Anterior cingulate cortex (tissue), 58 donors: ENCODE measurements around the gene HSPB9.

Source experiments
- DNase-seq, 58 donors: peaks; one replicate each; lab custom pipeline; 2025; lab: John Stamatoyannopoulos, UW

HSPB9 gene

GRCh38 chr17:42098730-42099399 lies 23.7 kb upstream of the HSPB9 start:
- DNase-seq = no peak

DNA sequence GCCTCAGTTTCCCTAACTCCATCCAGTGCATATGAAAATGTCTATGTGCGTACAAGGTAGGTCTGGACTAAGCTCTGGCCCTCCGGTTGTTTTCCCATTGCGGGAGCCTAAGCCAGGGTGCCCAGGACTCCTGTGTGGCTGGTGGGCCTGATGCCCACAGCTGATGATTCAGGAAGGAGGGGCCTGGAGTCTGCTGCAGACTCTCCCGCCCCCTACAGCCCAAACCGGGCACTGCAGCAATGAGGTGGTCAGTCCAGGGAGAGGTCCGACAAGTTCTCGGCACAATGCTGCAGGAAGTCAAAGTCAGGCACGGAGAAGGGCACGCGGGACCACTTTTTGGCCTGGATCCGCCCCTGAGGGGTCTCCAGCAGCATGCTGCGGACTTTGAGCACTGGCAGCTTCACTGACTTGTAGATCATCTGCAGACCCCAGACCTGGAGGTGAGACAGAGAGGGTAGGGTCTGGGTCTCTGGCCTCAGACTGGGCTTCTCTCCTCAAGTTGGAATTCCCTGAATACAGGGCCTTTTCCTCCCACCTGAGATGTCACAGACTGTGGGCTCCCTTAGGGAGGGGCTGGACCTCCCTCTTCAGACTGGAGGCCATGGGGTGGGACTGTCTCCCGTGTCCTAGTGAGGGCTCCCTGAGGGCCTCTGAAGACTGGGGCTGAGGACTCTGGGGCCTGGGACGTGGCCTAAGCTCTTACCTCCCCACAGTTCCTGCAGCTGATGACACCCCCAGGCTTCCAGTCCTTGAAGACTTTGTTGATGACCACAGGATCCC lies 20.9 kb upstream of the HSPB9 start:
- DNase-seq = peak in 53 of 58 donors; percentile 2 to 84 (median 46)

DNA sequence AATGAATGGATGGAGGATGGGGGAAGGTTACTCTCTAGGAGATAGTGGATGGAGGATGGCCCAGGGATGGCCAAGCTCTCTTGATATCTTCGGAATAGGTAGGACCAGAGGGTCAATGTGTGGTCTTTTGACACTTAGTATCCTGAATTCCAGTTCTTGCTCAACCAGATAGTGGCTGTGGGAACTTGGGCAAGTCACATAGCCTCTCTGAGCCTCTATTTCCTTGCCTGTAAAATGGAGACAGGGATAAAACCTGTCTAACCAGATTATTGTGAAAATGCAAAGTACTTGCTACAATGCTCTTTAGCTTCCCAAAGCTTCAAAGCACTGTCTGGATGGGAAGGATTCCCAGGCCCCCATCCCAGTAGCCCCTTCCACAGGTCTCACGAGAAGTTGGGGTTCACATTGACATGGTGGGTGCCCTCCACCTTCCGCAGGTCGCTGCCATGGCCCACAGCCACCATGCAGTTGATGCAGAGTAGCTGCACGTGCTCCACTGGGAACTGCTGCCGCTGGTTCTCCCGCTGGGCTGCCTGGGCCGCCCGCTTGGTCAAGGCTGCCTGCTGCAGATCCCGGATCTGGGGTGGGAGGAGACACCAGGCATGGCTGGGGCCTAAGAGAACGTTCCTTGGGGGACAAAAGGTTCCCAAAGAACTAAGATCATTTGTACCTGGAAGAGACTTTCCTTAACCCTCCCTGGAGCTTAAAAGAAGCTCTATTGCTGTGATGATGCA lies 19.2 kb upstream of the HSPB9 start:
- DNase-seq = no peak

- DNase-seq = no peak
These were observed 18.3 kb upstream of the HSPB9 start for GRCh38 chr17:42104264-42104663.

DNA sequence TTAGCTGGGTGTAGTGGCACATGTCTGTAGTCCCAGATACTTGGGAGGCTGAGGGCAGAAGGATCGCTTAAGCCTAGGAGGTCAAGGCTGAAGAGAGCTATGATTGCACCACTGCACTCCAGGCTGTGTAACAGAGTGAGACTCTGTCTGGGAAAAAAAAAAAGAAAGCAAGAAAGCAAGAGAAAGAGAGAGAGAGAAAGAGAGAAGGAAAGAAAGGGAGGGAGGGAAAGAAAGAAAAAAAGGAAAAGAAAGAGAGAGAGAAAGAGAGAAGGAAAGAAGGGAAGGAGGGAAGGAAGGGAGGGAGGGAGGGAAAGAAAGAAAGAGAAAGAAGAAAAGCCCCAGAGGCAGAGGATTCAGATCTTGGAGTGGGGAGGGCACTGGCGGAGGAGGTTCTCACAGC lies 16.6 kb upstream of the HSPB9 start:
- DNase-seq = no peak

GRCh38 chr17:42107124-42107523 lies 15.5 kb upstream of the HSPB9 start:
- no peak for DNase-seq

- peak in 47 of 58 donors; percentile 12 to 86 (median 53) for DNase-seq
These were observed 14.7 kb upstream of the HSPB9 start for GRCh38 chr17:42107597-42108576.

DNA sequence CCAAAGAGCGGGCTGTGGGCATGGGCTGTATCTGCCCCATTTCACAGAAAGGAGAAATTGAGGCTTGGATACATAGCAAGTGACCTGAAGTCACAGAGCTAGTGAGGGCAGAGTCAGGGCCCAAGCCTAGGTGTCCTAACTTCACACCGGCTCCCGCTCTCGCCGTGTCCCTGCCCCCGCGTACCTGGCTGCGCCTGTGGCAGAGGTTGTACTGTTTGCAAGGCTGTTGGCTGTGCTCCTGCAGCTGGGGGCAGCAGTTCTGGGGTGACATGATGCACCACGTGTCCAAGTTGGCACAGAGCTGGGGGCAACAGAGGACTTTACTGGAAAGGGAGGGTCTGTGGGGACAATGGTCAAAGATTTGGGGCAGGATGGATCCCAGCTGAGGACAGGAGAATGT lies 13.5 kb upstream of the HSPB9 start:
- DNase-seq = no peak

DNA sequence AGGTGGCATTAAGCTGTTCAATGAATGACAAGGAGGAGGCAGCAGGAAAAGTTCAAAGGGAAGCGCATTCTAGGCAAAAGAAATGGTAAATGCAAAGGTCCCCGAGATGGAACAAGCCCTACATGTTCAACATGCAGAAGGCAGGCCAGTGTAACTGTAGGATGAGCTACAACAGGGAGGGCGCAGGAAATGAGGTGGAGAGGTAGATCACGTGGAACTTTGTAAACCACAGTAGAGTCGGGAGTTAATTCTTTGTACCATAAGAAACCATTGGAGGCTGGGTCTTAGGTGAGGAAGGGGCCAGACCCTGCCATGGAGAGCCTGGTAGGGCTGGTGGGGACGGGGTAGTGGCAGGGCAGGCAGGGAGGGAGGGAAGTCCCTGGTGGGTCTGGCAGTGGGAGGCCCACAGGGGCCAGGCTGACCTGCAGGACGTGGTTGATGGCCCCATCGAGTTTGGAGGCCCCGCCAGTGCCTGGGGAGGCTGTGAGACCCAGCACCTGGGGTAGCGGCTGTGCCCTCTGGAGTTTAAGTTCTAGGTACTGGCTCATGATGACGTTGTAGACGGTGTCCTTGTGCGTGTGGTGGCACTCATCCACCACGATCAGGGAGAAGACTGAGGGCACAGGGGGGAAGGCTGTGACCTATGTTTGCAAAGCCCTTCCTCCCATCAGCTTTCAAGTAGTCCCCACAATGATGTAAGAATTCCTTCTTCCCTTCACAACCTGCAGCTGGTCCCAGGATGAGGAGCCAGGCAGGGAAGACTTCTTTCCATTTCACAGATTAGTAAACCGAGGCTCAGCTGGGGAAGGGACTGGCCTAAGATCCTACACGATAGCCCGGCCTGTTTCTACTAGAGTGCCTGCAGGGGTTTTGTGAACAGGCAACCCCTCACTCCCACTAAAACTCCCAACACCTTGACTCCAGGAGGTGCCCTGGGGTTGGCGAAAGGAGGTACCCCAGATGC lies 12.0 kb upstream of the HSPB9 start:
- DNase-seq = no peak

DNA sequence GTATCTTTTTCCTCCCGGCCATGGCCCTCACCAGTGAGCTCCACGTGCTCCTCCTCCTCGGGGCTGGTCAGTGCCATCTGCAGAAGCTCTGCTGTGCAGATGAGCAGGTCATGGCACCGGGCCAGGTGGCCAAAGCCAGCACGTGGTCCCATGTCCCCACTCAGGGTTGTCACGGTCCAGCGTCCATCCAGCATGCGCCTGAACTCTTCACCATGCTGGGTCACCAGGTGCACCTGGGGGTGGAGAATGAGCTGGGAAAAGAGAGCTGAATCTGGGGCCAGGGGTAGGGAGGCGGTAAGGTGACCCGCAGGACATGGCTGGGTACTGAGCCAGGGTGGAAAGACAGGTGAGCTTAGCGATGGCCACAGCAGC lies 11.4 kb upstream of the HSPB9 start:
- DNase-seq = no peak

GRCh38 chr17:42111871-42112551 lies 10.6 kb upstream of the HSPB9 start:
- peak in 29 of 58 donors; percentile 14 to 79 (median 58) for DNase-seq

GRCh38 chr17:42112552-42113176 lies 9.9 kb upstream of the HSPB9 start, which contains the start of gene DHX58:
Gene DHX58 (minus strand): TSS chr17:42112714. CDS start chr17:42111892, 822 bp downstream.
- peak in 52 of 58 donors; percentile 29 to 87 (median 61) for DNase-seq

DNA sequence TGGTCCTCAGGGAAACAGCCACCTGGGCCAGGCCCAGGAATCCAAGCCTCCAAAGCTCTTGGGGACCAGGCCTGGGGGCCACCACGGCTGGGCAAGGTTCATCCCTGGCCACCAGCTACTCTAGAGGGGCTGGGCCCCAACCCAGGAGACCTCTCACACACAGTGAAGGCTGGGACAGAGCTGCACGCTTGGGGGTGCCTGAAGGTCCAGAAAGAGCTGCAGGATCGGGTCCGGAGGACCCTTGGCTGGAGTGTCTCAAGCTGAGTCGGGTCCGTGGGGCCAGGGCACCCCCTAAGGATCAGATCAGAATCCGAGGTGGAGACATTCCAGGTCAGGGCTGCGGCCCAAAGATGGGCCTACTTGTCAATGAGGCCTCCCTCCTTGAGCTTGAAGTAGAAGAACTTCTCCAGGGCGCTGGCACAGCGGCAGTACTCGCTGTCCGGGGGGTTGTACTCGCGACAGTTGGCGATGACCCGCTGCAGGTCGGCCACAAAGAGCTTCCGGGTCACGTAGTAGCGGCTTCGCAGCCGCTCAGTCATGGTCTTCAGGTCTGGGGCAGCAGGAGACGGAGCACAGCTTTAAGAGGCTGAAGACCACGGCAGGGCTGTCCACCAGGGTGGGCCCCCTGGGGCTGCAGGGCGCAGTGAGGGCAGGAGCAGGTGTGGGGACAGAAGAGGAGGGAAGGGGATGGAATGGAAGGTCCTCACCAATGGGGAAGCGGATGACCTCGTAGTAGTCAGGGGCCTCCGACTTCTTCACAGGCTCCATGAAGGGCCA lies 9.1 kb upstream of the HSPB9 start:
- DNase-seq = no peak

DNA sequence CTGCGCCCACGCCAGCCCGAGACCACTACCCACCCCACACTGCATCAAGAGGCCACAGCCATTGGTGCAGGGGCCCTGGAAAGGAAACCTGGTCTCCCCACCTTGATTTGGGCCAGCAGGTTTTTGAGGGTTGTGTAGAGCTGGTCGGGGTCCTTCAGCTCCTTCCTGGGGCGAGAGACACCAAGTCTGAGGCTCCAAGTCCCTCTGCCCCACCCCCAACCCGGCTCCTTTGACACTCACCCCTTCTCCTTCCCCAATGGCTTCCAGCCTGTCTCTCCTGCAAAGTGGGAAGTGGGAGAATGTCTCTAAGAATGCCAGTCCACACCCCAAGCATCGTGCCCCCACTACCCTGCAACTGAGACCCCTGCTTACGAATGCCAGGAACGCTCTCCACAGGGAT lies 8.5 kb upstream of the HSPB9 start:
- DNase-seq = no peak

- DNase-seq = peak in 56 of 58 donors; percentile 3 to 85 (median 52)
These were observed 5.8 kb upstream of the HSPB9 start for GRCh38 chr17:42116705-42117396.

DNA sequence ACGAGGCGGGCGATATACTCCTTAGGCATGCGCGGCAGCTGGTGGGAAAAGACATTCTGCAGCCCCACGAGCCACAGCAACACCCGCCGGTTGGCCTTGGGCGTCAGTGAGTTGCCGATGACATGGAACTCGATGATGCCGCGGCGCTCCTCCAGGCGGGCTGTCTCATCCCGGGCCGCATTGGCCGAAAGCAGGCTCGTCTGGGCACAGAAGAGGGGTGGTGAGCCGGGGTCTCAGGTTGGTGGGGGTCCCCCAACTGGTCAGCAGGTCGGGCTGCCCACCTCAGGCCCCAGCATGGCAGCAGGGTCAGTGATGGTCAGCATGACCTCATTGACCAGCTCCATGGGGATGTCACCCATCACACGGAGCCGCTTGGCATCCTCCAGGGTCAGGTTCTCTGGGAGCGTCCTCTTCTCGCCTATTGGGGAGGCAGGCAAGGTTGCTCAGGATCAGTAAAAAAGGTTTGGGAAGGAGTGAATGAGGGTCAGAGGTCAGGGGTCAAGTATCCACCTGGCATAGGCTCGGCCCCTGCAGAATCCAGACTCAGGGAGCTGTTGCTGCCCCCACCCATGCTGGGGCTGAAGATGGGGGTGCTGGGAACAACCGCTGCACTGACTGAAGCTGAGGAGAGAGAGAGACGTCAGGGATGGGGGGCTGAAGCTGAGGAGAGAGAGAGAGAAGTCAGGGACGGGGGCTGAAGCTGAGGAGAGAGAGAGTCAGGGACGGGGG lies 5.0 kb upstream of the HSPB9 start:
- DNase-seq = no peak
